HUDEP-2 (cell line): ENCODE results near the gene MLIP.
"Not testable (repeated sequence)": the region's sequence is repeated elsewhere in the genome, so short reads cannot be mapped to it uniquely, and the experiment has no call there.

Experiments used
- DNase-seq, 76 experiments: peaks; one replicate each; lab custom pipeline; 2025; ENCODE audit not compliant: unreplicated experiment in 76 of 76; lab: John Stamatoyannopoulos, UW

The MLIP gene

DNA sequence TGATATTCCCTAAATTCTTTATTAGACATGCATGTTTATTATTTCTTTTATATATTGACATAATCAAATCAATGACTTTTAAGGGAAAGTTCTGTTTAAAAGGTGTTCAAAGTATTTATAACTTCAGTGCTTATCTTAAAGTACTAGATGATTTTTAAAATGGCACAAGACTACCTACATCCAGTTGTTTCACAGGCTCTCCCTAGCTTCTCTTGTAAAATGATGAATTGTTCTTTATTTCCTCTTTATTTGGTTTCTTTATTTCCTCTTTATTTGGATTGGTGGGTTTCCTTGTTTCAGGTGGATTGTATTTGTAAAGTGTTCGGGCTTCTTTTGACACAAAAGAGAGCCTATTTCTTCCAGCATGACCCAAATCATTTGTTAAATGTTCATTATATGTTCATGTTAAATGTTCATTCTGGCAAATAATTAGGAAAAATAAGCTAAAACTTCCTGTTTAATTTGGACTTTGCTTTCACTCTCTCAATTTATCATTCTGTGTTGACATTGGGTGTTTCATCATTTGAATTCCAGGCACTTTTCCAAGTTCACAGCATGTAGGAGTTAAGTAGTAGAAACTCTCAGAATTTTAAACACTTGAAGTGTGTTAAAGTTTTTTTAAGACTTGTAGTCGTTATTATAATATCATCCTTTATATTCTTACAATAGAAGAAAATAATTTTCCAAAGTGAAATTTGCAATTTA is 24.6 kb downstream of the MLIP start:
- no peak for DNase-seq

DNA sequence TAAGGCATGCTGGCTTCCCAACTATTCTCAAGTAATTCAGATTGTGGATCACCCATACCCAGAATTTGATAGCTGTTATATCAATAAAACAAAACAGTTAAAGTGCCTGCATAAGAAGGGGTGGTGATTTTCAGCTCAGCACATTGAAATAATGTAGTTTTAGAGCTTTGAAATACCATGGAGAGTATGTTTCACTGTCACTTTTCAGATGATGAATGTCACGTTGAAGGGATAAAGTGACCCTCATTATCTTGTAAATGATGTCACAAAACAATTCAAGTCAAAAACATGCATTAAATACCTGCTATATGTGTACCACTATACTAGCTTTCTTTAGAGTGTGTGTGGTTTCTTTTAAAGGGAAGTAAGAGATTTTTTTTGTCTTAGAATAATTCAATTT is 27.6 kb downstream of the MLIP start:
- no peak for DNase-seq

DNA sequence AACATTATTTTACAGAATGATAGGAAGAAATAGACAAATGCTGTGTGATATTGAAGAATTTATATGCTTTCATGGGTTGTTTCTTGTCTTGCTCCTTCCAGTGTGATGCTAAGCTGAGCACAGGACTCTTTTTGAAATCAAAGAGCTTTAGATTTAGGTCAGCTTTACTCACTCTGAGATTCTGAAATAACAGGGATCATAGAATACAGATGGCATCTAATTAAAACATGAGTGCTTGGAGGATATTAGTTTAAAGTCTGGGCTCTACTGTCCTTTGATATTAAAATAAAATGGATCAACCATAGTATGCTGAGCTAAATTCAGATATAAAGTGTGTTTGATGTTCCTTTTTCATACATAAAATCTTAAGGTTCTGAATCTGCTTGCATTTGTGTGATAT is 29.6 kb downstream of the MLIP start:
- DNase-seq: no peak

DNA sequence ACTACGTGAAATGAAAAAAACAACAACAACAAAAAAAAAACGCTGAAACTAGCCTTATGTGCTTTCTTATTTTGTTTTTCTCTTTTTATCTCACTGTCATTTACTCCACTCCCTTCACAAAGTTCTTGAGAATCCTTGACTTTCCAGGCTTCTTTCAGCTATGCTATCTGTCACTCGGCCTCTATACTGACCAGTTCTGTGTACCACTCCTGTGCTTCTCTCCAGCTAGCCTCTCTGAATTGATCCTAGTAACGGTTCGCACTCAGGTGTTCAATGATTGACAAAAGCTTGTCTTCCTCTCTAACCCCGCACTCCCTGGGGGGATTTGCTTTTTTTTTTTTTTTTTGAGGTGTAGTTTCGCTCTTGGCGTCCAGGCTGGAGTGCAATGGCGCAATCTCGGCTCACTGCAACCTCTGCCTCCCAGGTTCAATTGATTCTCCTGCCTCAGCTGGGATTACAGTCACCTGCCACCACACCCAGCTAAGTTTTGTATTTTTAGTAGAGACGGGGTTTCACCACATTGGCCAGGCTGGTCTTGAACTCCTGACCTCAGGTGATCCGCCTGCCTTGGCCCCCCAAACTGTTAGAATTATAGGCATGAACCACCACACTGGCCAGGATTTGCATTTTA is 31.8 kb downstream of the MLIP start:
- no peak for DNase-seq

DNA sequence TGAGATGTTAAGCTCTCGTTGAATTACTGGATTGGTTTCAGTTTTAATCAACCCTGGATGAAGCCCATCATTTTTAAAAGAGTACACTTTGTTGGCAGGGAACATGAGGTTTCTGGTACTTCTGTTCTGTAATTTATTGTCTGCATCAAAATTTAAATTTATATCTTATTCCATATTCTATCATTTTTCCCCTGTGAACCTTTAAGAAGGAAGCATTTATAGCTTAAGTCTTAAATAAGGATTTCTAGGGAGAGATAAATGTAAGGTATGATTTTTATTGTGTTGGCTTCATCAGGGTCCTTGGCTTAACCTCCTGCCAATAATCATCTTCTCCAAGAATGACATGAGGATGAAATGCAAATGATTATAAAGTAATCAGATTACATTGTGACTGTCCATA is 40.6 kb downstream of the MLIP start:
- no peak for DNase-seq

DNA sequence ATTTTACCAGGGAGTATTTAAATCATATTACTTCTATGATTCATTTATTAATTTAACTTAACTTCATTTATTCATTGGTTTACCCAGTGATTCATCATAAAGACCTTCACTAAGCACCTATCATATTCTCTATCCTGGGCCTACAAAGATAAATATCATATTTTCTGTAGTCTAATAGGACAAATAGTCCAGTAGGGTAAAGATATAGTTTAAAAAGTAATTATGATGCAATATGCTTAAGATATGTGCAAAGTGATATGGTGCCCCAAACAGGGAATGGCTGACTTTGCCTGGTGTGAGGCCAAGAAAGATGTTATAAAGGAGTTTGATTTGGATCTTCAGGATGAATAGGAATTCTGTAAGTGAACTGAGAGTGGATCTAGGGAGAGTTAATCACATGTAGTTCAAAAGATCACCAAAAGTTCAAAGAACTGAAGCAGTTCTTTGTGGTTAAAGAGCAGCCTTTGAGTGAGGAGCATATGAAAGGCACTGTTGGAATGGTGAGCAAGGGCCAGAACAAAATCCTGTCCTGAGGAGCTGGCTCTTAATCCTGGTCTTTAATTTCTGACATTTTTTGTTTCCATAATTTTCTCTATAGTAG is 45.5 kb downstream of the MLIP start:
- no peak for DNase-seq

DNA sequence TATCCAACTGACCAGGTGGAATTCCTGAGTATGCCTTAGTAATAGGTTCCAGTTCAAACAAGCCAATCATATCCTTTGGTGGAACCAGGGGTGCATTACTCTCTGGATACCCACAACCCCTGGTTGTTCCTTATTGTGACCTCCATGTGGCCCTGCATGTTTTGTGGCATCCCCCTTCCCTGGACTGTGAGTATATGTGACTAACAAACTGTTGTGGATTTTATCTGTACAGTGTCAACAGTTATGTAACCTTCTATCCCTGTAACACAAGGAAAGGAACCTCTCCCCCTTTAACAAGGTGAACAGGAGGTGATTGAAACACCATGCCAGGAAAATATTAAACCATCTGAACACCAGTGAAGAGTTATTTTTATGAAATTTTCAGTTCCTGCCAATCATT is 46.2 kb downstream of the MLIP start:
- DNase-seq: peak in 1 of 76 experiments; percentile 10

DNA sequence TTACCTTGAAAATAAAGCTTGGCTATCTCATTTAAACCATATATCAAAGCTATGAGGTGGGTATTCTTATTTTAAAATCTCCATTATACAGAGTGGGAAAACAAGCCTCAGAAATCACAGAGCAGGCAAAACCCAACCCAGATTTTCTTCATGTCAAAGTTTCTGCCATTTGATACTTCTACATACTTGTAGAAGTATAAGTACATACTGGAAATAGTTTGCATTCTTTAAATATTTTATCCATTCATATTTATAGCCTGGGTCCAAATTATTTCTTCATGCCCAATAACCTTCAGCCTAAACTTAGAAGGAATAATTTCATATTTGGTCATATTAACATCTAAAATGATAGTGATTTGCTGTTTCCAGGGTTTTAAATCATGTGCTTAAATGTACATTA is 61.8 kb downstream of the MLIP start:
- no peak for DNase-seq

DNA sequence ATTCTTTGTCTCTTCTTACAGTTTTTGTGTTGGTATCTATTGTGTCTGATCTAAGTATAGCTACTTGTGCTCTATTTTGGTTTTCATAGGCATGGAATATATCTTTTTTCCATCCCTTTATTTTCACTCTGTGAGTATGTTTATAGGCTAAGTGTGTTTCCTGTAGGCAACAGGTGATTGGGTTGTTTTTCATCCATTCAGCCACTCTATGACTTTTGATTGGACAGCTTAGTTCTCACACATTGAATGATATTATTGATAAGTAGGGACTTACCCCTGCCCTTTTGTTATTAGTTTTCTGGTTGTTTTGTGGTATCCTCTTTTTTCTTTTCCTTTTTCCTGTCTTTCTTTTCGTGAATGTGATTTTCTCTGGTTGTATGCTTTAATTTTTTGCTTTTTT is 67.9 kb downstream of the MLIP start:
- no peak for DNase-seq

DNA sequence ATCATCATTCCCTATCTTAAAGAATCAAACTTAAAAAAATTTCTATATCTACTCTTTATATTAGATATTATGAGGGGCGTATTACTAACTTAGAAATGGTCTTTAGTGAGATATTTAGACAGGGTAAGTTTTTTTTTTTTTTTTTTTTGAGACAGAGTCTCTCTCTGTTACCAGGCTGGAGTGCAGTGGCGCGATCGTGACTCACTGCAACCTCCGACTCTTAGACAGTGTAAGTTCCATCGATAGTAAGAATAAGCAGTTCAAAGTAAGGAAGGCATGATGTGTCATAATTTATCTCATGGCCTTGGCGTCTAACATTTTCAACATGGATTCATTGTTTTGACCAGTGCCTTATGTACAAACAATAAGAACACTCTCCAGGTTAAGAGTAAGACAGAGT is 72.4 kb downstream of the MLIP start:
- DNase-seq: no peak

DNA sequence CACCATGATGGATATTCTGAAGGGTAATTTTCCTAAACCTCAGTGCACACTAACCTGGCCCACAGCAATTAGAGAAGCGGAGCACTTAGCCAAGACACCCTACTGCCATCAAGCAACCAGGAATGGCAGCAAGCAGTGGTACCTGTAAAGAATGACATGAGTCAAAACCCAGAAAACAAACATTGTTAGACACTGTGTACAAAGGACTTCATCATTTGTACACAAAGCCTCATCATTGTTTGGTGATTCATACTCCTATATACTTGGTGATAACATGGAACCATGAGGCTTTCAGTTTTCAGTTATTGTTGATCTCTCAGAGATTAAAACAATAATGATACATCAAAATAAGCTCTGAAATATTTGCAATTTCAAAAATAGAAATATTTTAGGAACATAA is 74.6 kb downstream of the MLIP start:
- no peak for DNase-seq

DNA sequence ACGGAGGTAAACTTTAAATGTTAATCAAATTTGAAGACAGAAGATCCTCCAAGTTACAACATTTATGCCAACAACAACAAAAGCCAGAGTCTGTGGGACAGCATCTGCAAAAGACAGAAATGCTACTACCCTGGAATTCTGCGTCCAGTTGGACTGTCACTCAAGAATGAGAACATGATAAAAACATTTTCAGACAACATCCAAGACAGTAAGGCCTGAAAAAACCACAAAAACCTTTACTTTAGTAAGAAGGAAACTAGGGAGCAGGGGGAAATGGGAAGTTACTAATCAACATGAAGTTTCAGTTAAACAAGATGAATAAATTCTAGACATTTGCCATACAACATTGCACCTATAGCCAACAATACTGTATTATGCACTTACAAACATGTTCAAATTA is 77.6 kb downstream of the MLIP start:
- no peak for DNase-seq

DNA sequence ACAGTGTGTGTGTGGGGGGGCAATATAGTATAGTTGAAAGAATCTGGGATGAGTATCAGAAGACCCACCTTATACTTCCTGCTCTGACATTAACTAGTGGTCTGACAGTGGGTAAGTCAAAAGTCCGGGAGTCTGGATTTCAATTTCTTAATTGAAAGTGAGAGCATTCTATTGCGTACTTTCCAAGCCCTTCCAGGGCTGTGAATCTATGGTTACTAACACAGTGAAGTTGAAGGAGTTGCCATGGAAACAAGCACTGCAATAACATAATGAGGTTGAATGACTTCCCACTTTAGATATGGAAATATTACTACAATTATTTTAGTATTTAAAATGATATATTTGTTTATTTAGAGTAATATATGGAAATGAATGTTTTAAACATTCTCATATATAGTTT is 80.2 kb downstream of the MLIP start:
- no peak for DNase-seq

DNA sequence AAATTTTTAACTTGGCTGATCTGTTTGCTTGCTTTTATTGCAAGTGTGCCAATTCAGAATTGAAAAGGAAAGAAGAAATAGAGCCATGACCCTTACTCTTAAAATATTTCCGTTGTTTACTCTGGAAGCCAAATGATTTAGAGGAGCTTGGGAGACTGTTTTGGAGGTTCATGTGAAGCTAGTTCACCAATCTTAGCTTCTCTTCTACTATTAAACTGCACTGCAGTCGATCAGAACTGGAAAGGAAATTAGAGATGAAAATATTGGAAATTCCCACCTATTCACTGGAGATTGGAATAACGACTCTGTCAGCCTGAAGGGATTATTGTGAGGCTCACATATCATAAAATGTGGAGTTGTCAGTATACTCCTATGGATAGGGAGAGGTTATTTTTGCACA is 81.8 kb downstream of the MLIP start:
- no peak for DNase-seq

DNA sequence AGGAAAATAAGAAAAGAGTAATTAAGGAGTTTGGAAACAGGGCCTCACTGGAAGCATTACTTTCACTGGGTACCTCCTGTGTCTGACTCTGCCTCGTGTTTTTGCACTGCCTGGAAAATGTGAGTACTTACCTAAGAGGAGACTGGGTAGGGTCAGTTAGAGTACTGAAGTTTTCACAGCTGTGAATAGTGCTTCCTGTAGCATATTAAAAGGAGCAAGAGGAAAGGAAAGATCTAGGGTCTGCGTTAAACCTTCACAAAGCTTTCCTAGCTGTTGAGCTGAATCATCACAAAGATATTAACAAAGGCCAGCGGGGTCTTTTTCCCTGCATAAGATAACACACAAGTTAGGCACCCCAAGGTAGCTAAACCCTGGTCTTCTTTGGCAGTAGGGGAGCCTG is 82.3 kb downstream of the MLIP start:
- no peak for DNase-seq

DNA sequence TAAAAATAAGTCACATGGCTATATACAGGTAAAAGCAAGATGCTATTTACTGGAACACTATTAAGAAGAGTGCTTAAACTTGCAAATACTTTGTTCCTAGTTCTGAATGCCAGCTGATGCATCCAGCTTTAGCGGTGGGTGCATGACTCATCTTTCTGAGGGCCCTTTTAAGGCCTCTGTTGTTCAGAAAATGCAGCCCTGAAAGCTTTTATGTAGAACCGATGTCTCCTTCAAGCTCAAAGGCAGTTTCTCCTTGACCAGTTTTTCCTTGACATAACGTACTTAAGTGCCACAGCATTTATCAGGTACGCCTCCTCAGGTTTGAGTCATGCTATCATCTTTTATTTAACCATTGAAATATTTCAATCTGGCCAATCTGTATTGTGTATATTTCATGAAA is 82.8 kb downstream of the MLIP start:
- no peak for DNase-seq

DNA sequence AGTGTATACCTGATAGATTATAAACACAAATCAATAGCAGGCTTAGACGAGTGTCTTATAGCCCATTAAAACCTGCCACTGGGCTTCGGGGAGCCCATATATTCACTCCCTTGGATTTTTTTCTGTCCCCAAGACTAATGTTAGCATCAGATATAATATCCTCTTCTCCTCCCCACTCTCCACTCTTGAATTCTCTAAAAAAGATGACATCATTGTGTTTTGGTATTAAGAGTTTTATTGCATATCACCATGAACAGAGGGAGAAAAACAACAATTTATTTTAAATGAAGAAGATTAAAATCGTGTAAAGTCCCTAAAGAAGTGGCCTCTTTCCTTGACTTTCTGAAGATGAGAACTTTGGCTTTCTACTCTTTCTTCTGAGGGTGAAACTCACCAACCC is 84.4 kb downstream of the MLIP start:
- DNase-seq: no peak

DNA sequence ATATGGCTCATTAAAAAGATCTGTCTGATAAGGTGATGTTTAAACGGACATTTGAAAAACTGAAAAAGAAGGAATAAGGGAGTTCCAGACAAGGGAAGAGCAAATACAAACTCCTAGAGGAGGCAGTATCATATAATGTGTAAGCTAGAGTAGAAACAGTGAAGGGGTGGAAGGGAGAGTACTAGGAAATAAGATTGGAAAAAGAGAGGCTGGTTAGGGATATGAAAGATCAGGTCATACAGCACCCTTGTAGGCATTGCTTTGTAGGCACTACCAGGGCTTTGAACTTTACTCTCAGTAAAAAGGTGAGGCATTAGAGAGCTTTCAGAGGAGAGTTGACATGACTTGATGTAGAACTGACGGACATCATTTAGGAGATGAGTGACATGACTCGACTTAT is 85.7 kb downstream of the MLIP start:
- DNase-seq: no peak

DNA sequence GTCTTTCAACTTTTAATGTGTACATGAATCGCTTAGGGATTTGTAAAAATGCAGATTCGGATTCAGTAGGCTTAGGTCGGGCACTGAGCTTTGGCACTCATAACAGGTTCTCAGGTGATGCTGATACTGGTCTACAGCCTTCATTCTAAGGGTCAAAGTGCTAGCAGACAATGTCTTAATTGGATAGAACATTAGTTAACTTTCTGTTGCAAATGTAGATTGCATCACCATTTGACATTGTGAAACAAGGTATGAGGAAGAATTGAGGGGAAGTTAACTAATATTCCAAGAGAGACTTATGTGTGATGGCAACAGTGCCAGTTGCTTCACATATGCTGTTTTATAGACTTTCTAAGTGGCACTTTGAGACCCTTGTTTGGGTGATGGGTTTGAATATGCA is 86.9 kb downstream of the MLIP start:
- DNase-seq: no peak

DNA sequence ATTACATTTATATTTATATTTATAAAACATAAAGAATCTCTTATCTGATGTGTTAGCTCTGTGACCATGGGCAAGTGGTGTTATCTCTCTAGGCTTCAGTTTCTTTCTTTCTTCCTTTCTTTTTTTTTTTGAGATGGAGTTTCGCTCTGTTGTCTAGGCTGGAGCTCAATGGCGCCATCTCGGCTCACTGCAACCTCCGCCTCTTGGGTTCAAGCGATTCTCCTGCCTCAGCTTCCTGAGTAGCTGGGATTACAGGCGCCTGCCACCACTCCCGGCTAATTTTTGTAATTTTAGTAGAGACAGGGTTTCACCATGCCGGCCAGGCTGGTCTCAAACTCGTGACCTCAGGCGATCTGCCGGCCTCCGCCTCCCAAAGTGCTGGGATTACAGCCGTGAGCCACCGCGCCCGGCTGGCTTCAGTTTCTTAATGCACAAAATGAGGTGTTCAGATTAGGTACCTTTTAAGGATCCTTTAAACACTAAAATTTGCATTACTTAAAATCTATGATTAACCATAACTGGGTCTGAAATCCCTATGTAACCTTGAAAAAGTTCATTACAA is 92.3 kb downstream of the MLIP start:
- DNase-seq: not testable (repeated sequence)

DNA sequence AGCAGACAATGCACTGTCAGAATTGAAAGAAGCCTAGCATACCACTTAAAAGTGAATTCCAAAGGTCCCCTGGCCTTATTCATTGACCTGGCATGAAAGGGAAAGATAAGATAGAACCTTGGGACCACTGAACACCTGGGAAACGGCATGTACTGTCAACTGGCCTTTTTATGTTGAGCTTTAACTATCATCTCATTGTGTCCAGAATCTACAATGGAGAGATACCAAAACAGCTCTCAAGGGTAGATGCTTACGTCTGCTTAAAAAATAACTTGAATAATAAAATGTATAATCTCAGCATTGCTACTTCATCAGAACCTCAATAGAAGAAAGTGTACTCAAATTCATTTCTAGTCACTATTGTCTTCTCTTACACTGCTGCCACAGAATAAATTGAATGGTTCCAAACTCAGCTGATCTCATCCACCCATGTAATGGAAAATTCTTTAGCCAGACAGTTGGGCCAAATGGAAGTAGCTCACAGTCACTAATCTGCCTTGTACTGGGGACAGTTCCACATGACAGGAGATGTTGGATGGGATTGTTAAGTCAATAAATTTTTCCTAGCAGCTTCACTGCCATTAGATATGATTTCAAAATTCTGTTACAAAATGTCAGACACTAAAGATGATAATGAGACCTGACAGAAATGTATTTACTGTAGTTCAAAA is 93.8 kb downstream of the MLIP start:
- no peak for DNase-seq

DNA sequence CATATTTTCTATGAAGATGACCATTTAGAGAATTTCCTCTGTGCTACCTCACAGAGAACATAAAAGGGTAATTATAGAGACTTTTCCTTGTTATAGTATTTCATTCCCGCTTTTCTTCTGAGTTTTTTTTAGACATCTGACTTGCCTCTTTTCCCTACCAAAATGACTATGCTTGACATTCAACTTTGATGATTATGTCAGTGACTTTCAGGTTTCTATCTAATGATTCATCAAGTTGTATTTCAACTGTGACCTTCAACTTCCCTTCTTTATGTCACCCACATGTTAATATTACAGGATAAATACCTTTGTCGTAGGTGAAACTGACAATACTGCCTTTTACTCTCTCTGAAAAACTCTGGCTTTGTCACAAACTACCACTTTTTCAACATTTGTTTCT is 95.3 kb downstream of the MLIP start:
- no peak for DNase-seq
